Measurements from ENCODE around the gene PRKN.

Gene PRKN

GRCh38 chr6:162157167-162157870, 570.2 kb downstream of the PRKN start:
- no peak for DNase-seq
- no peak overlapping the region for H2BK12ac ChIP-seq (ENCODE audit: low read length in 2 of 2)
- H3K18ac ChIP-seq (ENCODE audit: low read depth in 1 of 2, low read length in 2 of 2) = no peak overlapping the region
- H3K23ac ChIP-seq (ENCODE audit: low read length in 2 of 2) = no peak overlapping the region
- no peaks in the 10 kb centered on the region for H3K36me3 ChIP-seq (ENCODE audit: control insufficient read depth in 1 of 2, insufficient read depth in 2 of 2, low read depth in 1 of 2, low read length in 2 of 2)
- no peak overlapping the region for H3K4me2 ChIP-seq (ENCODE audit: low read length, poor library complexity, severe bottlenecking)
- no peaks in the 10 kb centered on the region for H3K27me3 ChIP-seq (ENCODE audit: control insufficient read depth in 1 of 2, insufficient read depth in 1 of 2, low read length in 2 of 2)
- no peak overlapping the region for H3K4me3 ChIP-seq (ENCODE audit: insufficient read depth in 1 of 2, low read depth in 1 of 2, low read length in 2 of 2)
- H2BK15ac ChIP-seq (ENCODE audit: low read depth, poor library complexity, severe bottlenecking) = no peak overlapping the region
- no peak overlapping the region for H3K27ac ChIP-seq (ENCODE audit: low read length, poor library complexity, severe bottlenecking)
- no peak overlapping the region for H2AFZ ChIP-seq (ENCODE audit: low read depth, low read length)
- no peak overlapping the region for H3K9ac ChIP-seq (ENCODE audit: low read length)
- H3K4me1 ChIP-seq (ENCODE audit: control insufficient read depth, insufficient read depth, low read depth, low read length) = no peaks in the 10 kb centered on the region
- peaks cover 3% of the 10 kb centered on the region for H3K9me3 ChIP-seq (ENCODE audit: control insufficient read depth, low read length)
- no peak overlapping the region for H2BK5ac ChIP-seq (ENCODE audit: low read depth, low read length, poor library complexity, severe bottlenecking)
- no peaks in the 10 kb centered on the region for H3K79me1 ChIP-seq (replicated peaks; ENCODE audit: low read length, poor library complexity, severe bottlenecking)
- H4K91ac ChIP-seq (ENCODE audit: low read length) = no peak overlapping the region
- no peak overlapping the region for H2BK120ac ChIP-seq (ENCODE audit: low read depth, low read length)
- 63% methylated on average over 1 of the region's 3 CpGs for WGBS
- H2AK5ac ChIP-seq (ENCODE audit: low read length, severe bottlenecking) = no peak overlapping the region
- no peak overlapping the region for H3K14ac ChIP-seq (ENCODE audit: low read length in 2 of 2)
- H3K4ac ChIP-seq (ENCODE audit: low read depth in 1 of 2, low read length in 2 of 2) = no peak overlapping the region
- no peak overlapping the region for H4K8ac ChIP-seq (ENCODE audit: low read length)

- H3K4me3 ChIP-seq (ENCODE audit: insufficient read depth in 1 of 2, low read depth in 1 of 2, low read length in 2 of 2) = no peak overlapping the region
- no peak overlapping the region for H2AK5ac ChIP-seq (ENCODE audit: low read length, severe bottlenecking)
- no peak overlapping the region for H3K18ac ChIP-seq (ENCODE audit: low read depth in 1 of 2, low read length in 2 of 2)
- H4K91ac ChIP-seq (ENCODE audit: low read length) = no peak overlapping the region
- WGBS = 77% methylated on average over 2 of the region's 2 CpGs
- H3K27ac ChIP-seq (ENCODE audit: low read length, poor library complexity, severe bottlenecking) = no peak overlapping the region
- no peaks in the 10 kb centered on the region for H3K36me3 ChIP-seq (ENCODE audit: control insufficient read depth in 1 of 2, insufficient read depth in 2 of 2, low read depth in 1 of 2, low read length in 2 of 2)
- no peaks in the 10 kb centered on the region for H3K79me1 ChIP-seq (replicated peaks; ENCODE audit: low read length, poor library complexity, severe bottlenecking)
- peaks cover 5% of the 10 kb centered on the region for H3K9me3 ChIP-seq (ENCODE audit: control insufficient read depth, low read length)
- H2BK12ac ChIP-seq (ENCODE audit: low read length in 2 of 2) = no peak overlapping the region
- no peak overlapping the region for H2BK15ac ChIP-seq (ENCODE audit: low read depth, poor library complexity, severe bottlenecking)
- no peak overlapping the region for H2AFZ ChIP-seq (ENCODE audit: low read depth, low read length)
- DNase-seq = no peak
- H2BK5ac ChIP-seq (ENCODE audit: low read depth, low read length, poor library complexity, severe bottlenecking) = no peak overlapping the region
- H3K4me2 ChIP-seq (ENCODE audit: low read length, poor library complexity, severe bottlenecking) = no peak overlapping the region
- H2BK120ac ChIP-seq (ENCODE audit: low read depth, low read length) = no peak overlapping the region
- no peak overlapping the region for H3K14ac ChIP-seq (ENCODE audit: low read length in 2 of 2)
- H3K4ac ChIP-seq (ENCODE audit: low read depth in 1 of 2, low read length in 2 of 2) = no peak overlapping the region
- no peaks in the 10 kb centered on the region for H3K27me3 ChIP-seq (ENCODE audit: control insufficient read depth in 1 of 2, insufficient read depth in 1 of 2, low read length in 2 of 2)
- no peak overlapping the region for H3K9ac ChIP-seq (ENCODE audit: low read length)
- no peaks in the 10 kb centered on the region for H3K4me1 ChIP-seq (ENCODE audit: control insufficient read depth, insufficient read depth, low read depth, low read length)
- no peak overlapping the region for H3K23ac ChIP-seq (ENCODE audit: low read length in 2 of 2)
- no peak overlapping the region for H4K8ac ChIP-seq (ENCODE audit: low read length)
These were observed 571.4 kb downstream of the PRKN start for GRCh38 chr6:162156146-162156545.

- H3K14ac ChIP-seq (ENCODE audit: low read length in 2 of 2) = no peak overlapping the region
- H2BK5ac ChIP-seq (ENCODE audit: low read depth, low read length, poor library complexity, severe bottlenecking) = no peak overlapping the region
- H2BK12ac ChIP-seq (ENCODE audit: low read length in 2 of 2) = no peak overlapping the region
- H2BK15ac ChIP-seq (ENCODE audit: low read depth, poor library complexity, severe bottlenecking) = no peak overlapping the region
- no peak overlapping the region for H2AFZ ChIP-seq (ENCODE audit: low read depth, low read length)
- H3K36me3 ChIP-seq (ENCODE audit: control insufficient read depth in 1 of 2, insufficient read depth in 2 of 2, low read depth in 1 of 2, low read length in 2 of 2) = no peaks in the 10 kb centered on the region
- no peak overlapping the region for H4K8ac ChIP-seq (ENCODE audit: low read length)
- H3K18ac ChIP-seq (ENCODE audit: low read depth in 1 of 2, low read length in 2 of 2) = no peak overlapping the region
- no peak overlapping the region for H3K4me3 ChIP-seq (ENCODE audit: insufficient read depth in 1 of 2, low read depth in 1 of 2, low read length in 2 of 2)
- no peak overlapping the region for H3K4ac ChIP-seq (ENCODE audit: low read depth in 1 of 2, low read length in 2 of 2)
- peaks cover 2% of the 10 kb centered on the region for H3K4me1 ChIP-seq (ENCODE audit: control insufficient read depth, insufficient read depth, low read depth, low read length)
- no peak overlapping the region for H3K27ac ChIP-seq (ENCODE audit: low read length, poor library complexity, severe bottlenecking)
- no peak overlapping the region for H2BK120ac ChIP-seq (ENCODE audit: low read depth, low read length)
- no peak overlapping the region for H3K4me2 ChIP-seq (ENCODE audit: low read length, poor library complexity, severe bottlenecking)
- peaks cover 5% of the 10 kb centered on the region for H3K9me3 ChIP-seq (ENCODE audit: control insufficient read depth, low read length)
- H3K79me1 ChIP-seq (replicated peaks; ENCODE audit: low read length, poor library complexity, severe bottlenecking) = no peaks in the 10 kb centered on the region
- H4K91ac ChIP-seq (ENCODE audit: low read length) = no peak overlapping the region
- no peak overlapping the region for H3K23ac ChIP-seq (ENCODE audit: low read length in 2 of 2)
- no peak for DNase-seq
- H3K27me3 ChIP-seq (ENCODE audit: control insufficient read depth in 1 of 2, insufficient read depth in 1 of 2, low read length in 2 of 2) = no peaks in the 10 kb centered on the region
- H3K9ac ChIP-seq (ENCODE audit: low read length) = no peak overlapping the region
- H2AK5ac ChIP-seq (ENCODE audit: low read length, severe bottlenecking) = no peak overlapping the region
These were observed 572.6 kb downstream of the PRKN start for GRCh38 chr6:162154930-162155329.

GRCh38 chr6:162154001-162154400, 573.6 kb downstream of the PRKN start:
- H3K79me1 ChIP-seq (replicated peaks; ENCODE audit: low read length, poor library complexity, severe bottlenecking) = no peaks in the 10 kb centered on the region
- H3K18ac ChIP-seq (ENCODE audit: low read depth in 1 of 2, low read length in 2 of 2) = no peak overlapping the region
- no peak overlapping the region for H3K27ac ChIP-seq (ENCODE audit: low read length, poor library complexity, severe bottlenecking)
- H3K23ac ChIP-seq (ENCODE audit: low read length in 2 of 2) = no peak overlapping the region
- no peak overlapping the region for H2BK15ac ChIP-seq (ENCODE audit: low read depth, poor library complexity, severe bottlenecking)
- H4K91ac ChIP-seq (ENCODE audit: low read length) = no peak overlapping the region
- H3K4me2 ChIP-seq (ENCODE audit: low read length, poor library complexity, severe bottlenecking) = no peak overlapping the region
- no peak overlapping the region for H2BK12ac ChIP-seq (ENCODE audit: low read length in 2 of 2)
- H2BK120ac ChIP-seq (ENCODE audit: low read depth, low read length) = no peak overlapping the region
- H3K9me3 ChIP-seq (ENCODE audit: control insufficient read depth, low read length) = peaks cover 5% of the 10 kb centered on the region
- no peaks in the 10 kb centered on the region for H3K27me3 ChIP-seq (ENCODE audit: control insufficient read depth in 1 of 2, insufficient read depth in 1 of 2, low read length in 2 of 2)
- H3K4ac ChIP-seq (ENCODE audit: low read depth in 1 of 2, low read length in 2 of 2) = no peak overlapping the region
- no peak overlapping the region for H3K4me3 ChIP-seq (ENCODE audit: insufficient read depth in 1 of 2, low read depth in 1 of 2, low read length in 2 of 2)
- H3K36me3 ChIP-seq (ENCODE audit: control insufficient read depth in 1 of 2, insufficient read depth in 2 of 2, low read depth in 1 of 2, low read length in 2 of 2) = no peaks in the 10 kb centered on the region
- H3K9ac ChIP-seq (ENCODE audit: low read length) = no peak overlapping the region
- H2AFZ ChIP-seq (ENCODE audit: low read depth, low read length) = no peak overlapping the region
- H3K14ac ChIP-seq (ENCODE audit: low read length in 2 of 2) = no peak overlapping the region
- no peak overlapping the region for H2BK5ac ChIP-seq (ENCODE audit: low read depth, low read length, poor library complexity, severe bottlenecking)
- no peak overlapping the region for H4K8ac ChIP-seq (ENCODE audit: low read length)
- WGBS = 63% methylated on average over 4 of the region's 4 CpGs
- H2AK5ac ChIP-seq (ENCODE audit: low read length, severe bottlenecking) = no peak overlapping the region
- no peak for DNase-seq
- H3K4me1 ChIP-seq (ENCODE audit: control insufficient read depth, insufficient read depth, low read depth, low read length) = peaks cover 2% of the 10 kb centered on the region
